DOHH2 (cell line): ENCODE data around the gene VAPB.

Source experiments
- H3F3A ChIP-seq: fragments of 200-600 bp; sonication (generic), shearing (Covaris generic); 2 replicates; pipeline ENCODE4 v1.6.0; 2016; ENCODE audit warnings: antibody characterized with exemption, mild to moderate bottlenecking; ENCODE audit not compliant: control insufficient read depth, insufficient read depth
- H3K27ac ChIP-seq: fragments of 200-600 bp; sonication (generic); 2 replicates; pipeline ENCODE4 v1.5.1; 2014; ENCODE audit warnings: low read depth, mild to moderate bottlenecking, low read length, moderate library complexity
- H3K27me3 ChIP-seq: fragments of 200-600 bp; sonication (generic); 2 replicates; pipeline ENCODE4 v1.6.1; 2014; ENCODE audit warnings: mild to moderate bottlenecking, low read length, mixed read lengths; ENCODE audit not compliant: control insufficient read depth
- H3K36me3 ChIP-seq: fragments of 200-600 bp; sonication (generic); 2 replicates; pipeline ENCODE4 v1.6.1; 2014; ENCODE audit warnings: mild to moderate bottlenecking, low read length, moderate library complexity, mixed read lengths; ENCODE audit not compliant: control insufficient read depth
- H3K4me1 ChIP-seq: fragments of 200-600 bp; sonication (generic); 2 replicates; pipeline ENCODE4 v1.6.1; 2014; ENCODE audit warnings: mild to moderate bottlenecking, low read length, mixed read lengths; ENCODE audit not compliant: control insufficient read depth
- H3K4me2 ChIP-seq: fragments of 200-600 bp; sonication (generic); 2 replicates; pipeline ENCODE4 v1.6.0; 2014; ENCODE audit warnings: mild to moderate bottlenecking, low read length, moderate library complexity
- H3K4me3 ChIP-seq: fragments of 200-600 bp; sonication (generic); 2 replicates; pipeline ENCODE4 v1.5.1; 2014; ENCODE audit warnings: mild to moderate bottlenecking, low read length, mixed read lengths
- H3K79me2 ChIP-seq: fragments of 200-600 bp; sonication (generic); 2 replicates; pipeline ENCODE4 v1.6.1; 2014; ENCODE audit warnings: mild to moderate bottlenecking, low read length, mixed read lengths; ENCODE audit not compliant: control insufficient read depth
- H3K9me2 ChIP-seq: fragments of 200-600 bp; sonication (generic); replicated peaks from 2 replicates; pipeline ENCODE4 v1.6.1; 2014; ENCODE audit warnings: mild to moderate bottlenecking, low read length, mixed read lengths; ENCODE audit not compliant: control insufficient read depth
- H3K9me3 ChIP-seq: fragments of 200-600 bp; sonication (generic); 2 replicates; pipeline ENCODE4 v1.6.1; 2014; ENCODE audit warnings: antibody characterized with exemption, low read length, mixed read lengths; ENCODE audit not compliant: control insufficient read depth, insufficient read depth
- H4K20me1 ChIP-seq: fragments of 200-600 bp; sonication (generic); 2 replicates; pipeline ENCODE4 v1.6.0; 2014; ENCODE audit warnings: low read depth, mild to moderate bottlenecking, antibody characterized with exemption, low read length, moderate library complexity; ENCODE audit not compliant: control insufficient read depth, insufficient read depth
- CTCF ChIP-seq: fragments of 200-600 bp; sonication (generic); IDR thresholded peaks from one replicate; pipeline ENCODE4 v1.5.1; 2014; ENCODE audit warnings: antibody characterized with exemption, mild to moderate bottlenecking, low read depth, low read length; ENCODE audit not compliant: poor library complexity, severe bottlenecking
- EZH2phosphoT487 ChIP-seq: fragments of 200-600 bp; sonication (generic); IDR thresholded peaks from 2 replicates; pipeline ENCODE4 v1.6.1; 2017; ENCODE audit warnings: borderline replicate concordance, mild to moderate bottlenecking, antibody characterized with exemption, low read length, moderate library complexity, mixed read lengths

The VAPB gene

GRCh38 chr20:58453391-58453790 is 64.4 kb downstream of the VAPB start:
- Histone ChIP-seq H3K4me1 (peaks cover 7% of the 10 kb centered on the region), H3K36me3 (peaks cover 14% of the 10 kb centered on the region), H3K27ac (no peak overlapping the region), H3K79me2 (no peaks in the 10 kb centered on the region), H3K27me3 (no peaks in the 10 kb centered on the region), H4K20me1 (0 out of 2 replicates have a peak, but pooled peaks cover 5% of the 10 kb centered on the region), H3F3A (peaks cover 7% of the 10 kb centered on the region; the same call in 1 of the 2 replicates), H3K9me2 (no peaks in the 10 kb centered on the region), H3K4me3 (no peak overlapping the region), H3K4me2 (no peak overlapping the region), H3K9me3 (no peaks in the 10 kb centered on the region)
- TF ChIP-seq EZH2phosphoT487 (no peak), CTCF (no peak)

- Histone ChIP-seq H3K4me2 (no peak overlapping the region), H3K9me2 (no peaks in the 10 kb centered on the region), H3K9me3 (no peaks in the 10 kb centered on the region), H3K4me3 (no peak overlapping the region), H3K36me3 (peaks cover 11% of the 10 kb centered on the region), H3K4me1 (peaks cover 15% of the 10 kb centered on the region), H3K27ac (no peak overlapping the region), H3K27me3 (no peaks in the 10 kb centered on the region), H3F3A (peaks cover 7% of the 10 kb centered on the region; the same call in 1 of the 2 replicates), H3K79me2 (no peaks in the 10 kb centered on the region), H4K20me1 (0 out of 2 replicates have a peak, but pooled peaks cover 5% of the 10 kb centered on the region)
- no peak for TF ChIP-seq CTCF
- no peak for TF ChIP-seq EZH2phosphoT487
These were observed 65.4 kb downstream of the VAPB start for GRCh38 chr20:58454460-58454859.

- Histone ChIP-seq H3K27ac (no peak overlapping the region), H3K9me3 (no peaks in the 10 kb centered on the region), H3K4me1 (peaks cover 15% of the 10 kb centered on the region), H3K79me2 (no peaks in the 10 kb centered on the region), H3F3A (peaks cover 5% of the 10 kb centered on the region; the same call in 1 of the 2 replicates), H3K27me3 (no peaks in the 10 kb centered on the region), H3K4me2 (no peak overlapping the region), H3K4me3 (no peak overlapping the region), H3K36me3 (no peaks in the 10 kb centered on the region), H4K20me1 (no peaks in the 10 kb centered on the region), H3K9me2 (no peaks in the 10 kb centered on the region)
- TF ChIP-seq CTCF: no peak
- no peak for TF ChIP-seq EZH2phosphoT487
These were observed 68.2 kb downstream of the VAPB start for GRCh38 chr20:58457083-58457695.
